GM21723 (cell line): ENCODE data around the gene RPL41.
A peak's percentile ranks its signal among the peaks of the same experiment; 100 is the strongest.
"Not testable (repeated sequence)": the region's sequence is repeated elsewhere in the genome, so short reads cannot be mapped to it uniquely, and the experiment has no call there.

Experiments
- ATAC-seq: cut with Tn5 transposase; IDR thresholded peaks from one replicate; pipeline ENCODE4 v1.9.1; 2021; ENCODE audit warnings: mild to moderate bottlenecking, moderate library complexity; ENCODE audit not compliant: unreplicated experiment

The RPL41 gene

GRCh38 chr12:56116267-56117081 is at the start of gene RPL41:
Gene RPL41 (plus strand): TSS chr12:56116633.
- peak; percentile 52 for ATAC-seq

- no peak for ATAC-seq
Observed at GRCh38 chr12:56071648-56072047, 44.8 kb upstream of the RPL41 start.

- no peak for ATAC-seq
Observed at GRCh38 chr12:56074396-56074795, 42.0 kb upstream of the RPL41 start.

GRCh38 chr12:56077966-56078365 is 38.5 kb upstream of the RPL41 start:
- ATAC-seq: not testable (repeated sequence)

GRCh38 chr12:56078427-56078826 is 38.0 kb upstream of the RPL41 start:
- no peak for ATAC-seq

GRCh38 chr12:56078931-56079722 is 37.3 kb upstream of the RPL41 start:
- ATAC-seq: peak; percentile 56

- ATAC-seq: peak; percentile 54
Observed at GRCh38 chr12:56079723-56080555, 36.5 kb upstream of the RPL41 start, which contains the start of gene ERBB3. Gene ERBB3 (plus strand): TSS chr12:56080165. CDS start chr12:56080301, 136 bp downstream.

GRCh38 chr12:56080556-56081138 is 35.8 kb upstream of the RPL41 start:
- ATAC-seq: no peak

GRCh38 chr12:56081393-56082347 is 34.8 kb upstream of the RPL41 start:
- no peak for ATAC-seq

- no peak for ATAC-seq
Observed at GRCh38 chr12:56082382-56082781, 34.1 kb upstream of the RPL41 start.

GRCh38 chr12:56082967-56083366 is 33.5 kb upstream of the RPL41 start:
- ATAC-seq: no peak

GRCh38 chr12:56084958-56085543 is 31.4 kb upstream of the RPL41 start:
- ATAC-seq: no peak

- no peak for ATAC-seq
Observed at GRCh38 chr12:56086096-56086495, 30.3 kb upstream of the RPL41 start.

- ATAC-seq: no peak
Observed at GRCh38 chr12:56086608-56087007, 29.8 kb upstream of the RPL41 start.

- no peak for ATAC-seq
Observed at GRCh38 chr12:56087220-56087619, 29.2 kb upstream of the RPL41 start.

GRCh38 chr12:56097738-56098137 is 18.7 kb upstream of the RPL41 start:
- no peak for ATAC-seq

GRCh38 chr12:56098592-56098991 is 17.8 kb upstream of the RPL41 start:
- no peak for ATAC-seq

- no peak for ATAC-seq
Observed at GRCh38 chr12:56099787-56100186, 16.6 kb upstream of the RPL41 start.

- ATAC-seq: no peak
Observed at GRCh38 chr12:56101045-56101444, 15.4 kb upstream of the RPL41 start.
